Activated T-cell treated with anti-CD3 and anti-CD28 coated beads, Interleukin-2, amount 50 U/mL, for 24 hours (primary cell): ENCODE measurements around the gene FCER2.
A peak's percentile ranks its signal among the peaks of the same experiment; 100 is the strongest.

ENCODE experiments used
- DNase-seq: peaks from one replicate; pipeline ENCODE4 v3.0.0-alpha.2; 2020
- H3K27ac Mint-ChIP-seq: 2 replicates; pipeline ENCODE4 v1.8.0; 2020; ENCODE audit warnings: mild to moderate bottlenecking, mixed read lengths
- H3K27me3 Mint-ChIP-seq: 2 replicates; pipeline ENCODE4 v1.8.0; 2020; ENCODE audit warnings: mixed read lengths
- H3K36me3 Mint-ChIP-seq: 2 replicates; pipeline ENCODE4 v1.8.0; 2020; ENCODE audit warnings: low read depth, mixed read lengths
- H3K4me1 Mint-ChIP-seq: 2 replicates; pipeline ENCODE4 v1.8.0; 2020; ENCODE audit warnings: low read depth, mixed read lengths
- H3K4me3 Mint-ChIP-seq: 2 replicates; pipeline ENCODE4 v1.8.0; 2020; ENCODE audit warnings: mild to moderate bottlenecking, moderate library complexity, mixed read lengths
- H3K9me3 Mint-ChIP-seq: 2 replicates; pipeline ENCODE4 v1.8.0; 2020; ENCODE audit warnings: mixed read lengths

FCER2 gene

GRCh38 chr19:7699003-7699402, 2.9 kb downstream of the FCER2 start:
- H3K27me3 Mint-ChIP-seq = peaks cover 47% of the 10 kb centered on the region
- H3K27ac Mint-ChIP-seq = peak overlapping the region; percentile 85
- H3K36me3 Mint-ChIP-seq = no peaks in the 10 kb centered on the region
- no peaks in the 10 kb centered on the region for H3K9me3 Mint-ChIP-seq
- DNase-seq = no peak
- H3K4me3 Mint-ChIP-seq = peak overlapping the region; percentile 55
- H3K4me1 Mint-ChIP-seq = peaks cover 31% of the 10 kb centered on the region

GRCh38 chr19:7698583-7698982, 3.3 kb downstream of the FCER2 start:
- peaks cover 47% of the 10 kb centered on the region for H3K27me3 Mint-ChIP-seq
- no peaks in the 10 kb centered on the region for H3K36me3 Mint-ChIP-seq
- H3K9me3 Mint-ChIP-seq = no peaks in the 10 kb centered on the region

DNA sequence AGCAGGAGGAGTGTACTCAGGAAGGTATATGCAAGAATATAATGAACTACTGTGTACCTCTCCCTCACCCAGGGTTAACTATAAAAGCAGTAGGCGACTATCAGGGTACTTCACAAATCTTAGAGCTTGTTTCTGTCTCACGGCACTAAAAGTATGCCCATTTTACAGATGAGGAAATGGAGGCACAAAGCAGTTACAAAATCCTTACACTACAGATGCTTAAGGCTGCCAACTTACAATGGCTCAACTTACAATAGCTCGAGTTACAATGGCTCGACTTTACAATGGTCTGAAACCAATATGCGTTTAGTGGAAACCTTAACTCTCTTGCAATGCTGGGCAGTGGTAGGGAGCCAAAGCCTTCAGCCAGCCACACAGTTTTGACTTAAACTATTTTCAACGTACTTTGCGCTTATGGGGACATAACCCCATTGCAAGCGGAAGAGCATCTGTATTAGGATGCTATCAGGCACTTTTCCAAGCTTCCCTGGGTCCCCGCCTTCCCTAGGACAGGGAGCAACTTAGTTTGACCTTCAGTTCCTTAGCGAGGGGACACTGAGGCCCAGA, 4.1 kb downstream of the FCER2 start:
- no peak overlapping the region for H3K4me3 Mint-ChIP-seq
- DNase-seq = no peak
- no peaks in the 10 kb centered on the region for H3K9me3 Mint-ChIP-seq
- H3K27me3 Mint-ChIP-seq = peaks cover 47% of the 10 kb centered on the region
- H3K27ac Mint-ChIP-seq = no peak overlapping the region
- H3K36me3 Mint-ChIP-seq = no peaks in the 10 kb centered on the region
- H3K4me1 Mint-ChIP-seq = peaks cover 25% of the 10 kb centered on the region

More at GRCh38 chr19:7698583-7698982, 3.3 kb downstream of the FCER2 start:
- H3K27ac Mint-ChIP-seq = no peak overlapping the region
- peak overlapping the region; percentile 55 for H3K4me3 Mint-ChIP-seq
- DNase-seq = no peak
- H3K4me1 Mint-ChIP-seq = peaks cover 28% of the 10 kb centered on the region

DNA sequence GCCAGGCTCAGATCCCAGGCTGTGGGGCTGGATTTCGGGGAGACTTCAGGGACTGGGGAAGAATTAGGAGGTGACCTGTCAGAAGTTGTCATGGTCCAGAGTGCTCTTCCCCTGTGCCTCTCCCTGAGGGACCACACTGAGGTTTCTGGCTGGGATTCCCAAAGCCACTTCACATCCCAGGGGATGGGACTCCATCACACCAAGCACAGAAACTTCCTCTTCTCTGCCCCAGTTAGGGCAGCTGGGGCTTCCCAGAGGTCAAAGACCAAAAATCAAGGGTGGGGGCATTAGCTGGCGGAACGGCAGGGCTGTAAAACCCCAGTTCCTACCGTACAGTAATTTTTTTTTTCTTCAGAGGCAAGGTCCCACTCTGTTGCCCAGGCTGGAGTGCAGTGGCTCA, 7.4 kb downstream of the FCER2 start:
- Mint-ChIP-seq H3K4me1 (peaks cover 14% of the 10 kb centered on the region), H3K27me3 (peaks cover 45% of the 10 kb centered on the region), H3K27ac (no peak overlapping the region), H3K36me3 (no peaks in the 10 kb centered on the region), H3K9me3 (no peaks in the 10 kb centered on the region), H3K4me3 (no peak overlapping the region)
- no peak for DNase-seq

DNA sequence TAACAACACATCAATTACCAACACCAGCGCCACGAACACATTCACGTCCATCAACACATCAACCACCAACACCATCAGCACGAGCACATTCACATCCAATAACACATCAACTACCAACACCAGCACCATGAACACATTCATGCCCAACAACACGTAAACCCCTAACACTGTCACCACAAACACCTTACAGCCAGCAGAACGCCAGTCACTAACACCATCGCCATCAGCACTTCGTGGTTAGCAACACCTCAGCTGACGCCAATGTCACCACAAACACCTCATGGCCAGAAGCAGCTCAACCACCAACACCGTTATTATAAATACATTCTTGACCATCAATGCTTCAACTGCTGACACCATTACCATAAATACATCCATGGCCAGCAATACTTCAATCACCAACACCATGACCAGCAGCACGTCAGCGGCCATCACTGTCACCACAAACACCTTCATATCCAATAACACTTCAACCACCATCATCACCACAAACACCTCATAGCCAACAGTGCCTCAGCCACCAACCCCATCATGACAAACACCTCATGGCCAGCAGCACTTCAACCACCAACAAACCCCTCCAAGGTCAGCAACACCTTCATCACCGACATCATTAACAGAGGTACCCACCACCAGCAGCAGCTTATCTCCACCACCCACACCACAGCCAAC, 9.4 kb downstream of the FCER2 start:
- no peak for DNase-seq
- Mint-ChIP-seq H3K27me3 (peaks cover 27% of the 10 kb centered on the region), H3K4me3 (no peak overlapping the region), H3K36me3 (no peaks in the 10 kb centered on the region), H3K4me1 (no peaks in the 10 kb centered on the region), H3K27ac (no peak overlapping the region), H3K9me3 (no peaks in the 10 kb centered on the region)

DNA sequence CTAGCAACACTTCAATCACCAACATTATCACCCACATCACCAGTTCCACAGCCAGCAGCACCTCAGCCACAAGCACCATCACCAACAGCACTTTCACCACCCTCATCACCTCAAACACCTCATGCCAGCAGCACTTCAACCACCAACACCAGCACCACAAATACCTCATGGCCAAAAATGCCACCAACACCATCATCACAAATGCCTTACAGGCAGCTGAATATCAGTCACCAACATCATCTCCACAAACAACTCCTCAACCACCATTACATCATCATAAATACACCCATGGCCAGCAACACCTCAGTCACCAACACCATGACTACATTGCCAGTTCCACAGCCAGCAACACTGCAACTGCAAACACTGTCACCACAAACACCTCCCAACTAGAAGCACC, 10.4 kb downstream of the FCER2 start:
- Mint-ChIP-seq H3K4me3 (no peak overlapping the region), H3K4me1 (no peaks in the 10 kb centered on the region), H3K36me3 (no peaks in the 10 kb centered on the region), H3K27ac (no peak overlapping the region), H3K9me3 (no peaks in the 10 kb centered on the region), H3K27me3 (peaks cover 16% of the 10 kb centered on the region)
- no peak for DNase-seq

GRCh38 chr19:7690779-7691258, 11.1 kb downstream of the FCER2 start:
- peaks cover 14% of the 10 kb centered on the region for H3K27me3 Mint-ChIP-seq
- H3K4me1 Mint-ChIP-seq = peaks cover 2% of the 10 kb centered on the region
- no peak for DNase-seq
- H3K27ac Mint-ChIP-seq = no peak overlapping the region
- no peaks in the 10 kb centered on the region for H3K9me3 Mint-ChIP-seq
- H3K36me3 Mint-ChIP-seq = no peaks in the 10 kb centered on the region
- no peak overlapping the region for H3K4me3 Mint-ChIP-seq

- Mint-ChIP-seq H3K27ac (no peak overlapping the region), H3K4me3 (no peak overlapping the region), H3K4me1 (peaks cover 2% of the 10 kb centered on the region), H3K27me3 (peaks cover 6% of the 10 kb centered on the region), H3K9me3 (no peaks in the 10 kb centered on the region), H3K36me3 (peaks cover 3% of the 10 kb centered on the region)
- DNase-seq = no peak
Measured at GRCh38 chr19:7689165-7689564, 12.8 kb downstream of the FCER2 start.

DNA sequence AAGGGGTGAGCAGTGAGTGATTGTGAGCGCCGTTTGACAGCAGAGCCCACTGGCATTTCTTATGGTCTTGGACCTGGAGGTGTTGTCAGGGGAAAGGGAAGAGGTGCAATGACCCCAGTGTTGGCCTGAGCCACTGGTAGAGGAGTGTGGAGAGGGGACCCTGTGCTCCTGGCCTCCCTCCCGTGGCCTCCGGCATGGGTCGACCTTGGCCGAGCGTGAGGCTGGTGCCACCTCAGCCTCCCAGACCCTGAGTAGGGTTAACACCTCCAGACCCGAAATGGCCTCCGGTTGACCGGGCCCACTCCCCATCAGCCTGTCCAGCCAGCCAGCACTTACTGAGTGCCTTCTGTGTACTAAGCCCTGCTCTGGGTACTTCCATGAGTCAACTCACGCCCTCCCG, 14.8 kb downstream of the FCER2 start:
- peaks cover 9% of the 10 kb centered on the region for H3K4me1 Mint-ChIP-seq
- H3K36me3 Mint-ChIP-seq = peaks cover 20% of the 10 kb centered on the region
- peaks cover 4% of the 10 kb centered on the region for H3K27me3 Mint-ChIP-seq
- no peak overlapping the region for H3K4me3 Mint-ChIP-seq
- no peak for DNase-seq
- no peak overlapping the region for H3K27ac Mint-ChIP-seq
- H3K9me3 Mint-ChIP-seq = no peaks in the 10 kb centered on the region

DNA sequence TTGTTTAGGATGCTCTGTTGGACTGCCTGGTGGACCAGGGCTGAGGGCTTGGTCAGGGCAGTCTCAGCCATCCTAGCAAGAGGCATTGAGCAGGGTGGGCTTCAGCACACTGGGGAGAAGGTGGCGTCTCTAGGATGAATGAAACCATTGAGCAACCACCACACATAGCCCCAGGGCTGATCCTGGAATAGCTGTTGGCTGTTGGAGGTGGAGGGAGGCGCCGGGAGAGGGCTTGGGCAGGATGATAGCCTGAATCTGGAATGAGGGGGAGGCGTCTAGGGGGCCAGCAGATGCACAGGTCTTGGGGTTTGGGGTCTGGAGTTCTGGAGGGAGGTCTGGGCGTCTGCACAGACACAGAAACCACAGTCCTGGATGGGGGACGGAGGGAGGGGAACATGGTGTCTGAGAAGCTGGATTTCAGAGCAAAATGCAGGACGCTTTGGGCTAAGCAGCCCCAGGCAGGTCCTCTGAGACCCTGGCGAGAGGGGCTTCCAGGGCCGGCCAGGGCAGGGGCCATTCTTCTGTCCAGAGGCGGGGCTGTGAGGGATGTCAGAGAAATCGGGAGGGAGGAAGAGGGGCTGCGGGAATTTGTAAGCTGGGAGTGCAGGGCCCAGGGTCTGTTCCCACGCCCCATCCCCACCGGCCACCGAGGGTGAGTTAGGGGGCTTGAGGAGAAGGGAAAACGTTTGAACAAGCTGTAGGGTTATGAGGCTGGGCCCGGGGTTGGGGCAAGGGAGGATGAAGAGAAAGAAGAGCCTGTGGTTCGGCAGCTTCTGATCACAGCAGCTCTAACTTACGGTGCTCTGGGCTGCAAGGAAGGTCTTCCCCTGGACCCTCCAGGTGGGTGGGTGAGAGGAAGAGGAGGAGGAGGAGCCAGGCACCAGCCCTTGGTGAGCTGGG, 16.1 kb downstream of the FCER2 start:
- Mint-ChIP-seq H3K9me3 (no peaks in the 10 kb centered on the region), H3K27ac (no peak overlapping the region), H3K4me3 (no peak overlapping the region), H3K4me1 (peaks cover 19% of the 10 kb centered on the region), H3K27me3 (peaks cover 4% of the 10 kb centered on the region), H3K36me3 (peaks cover 28% of the 10 kb centered on the region)
- DNase-seq = no peak

- Mint-ChIP-seq H3K4me1 (peaks cover 47% of the 10 kb centered on the region), H3K9me3 (no peaks in the 10 kb centered on the region), H3K27me3 (peaks cover 15% of the 10 kb centered on the region), H3K36me3 (peaks cover 28% of the 10 kb centered on the region), H3K4me3 (peak overlapping the region; percentile 89), H3K27ac (no peak overlapping the region)
- DNase-seq = no peak
Measured at GRCh38 chr19:7682175-7682855, 19.6 kb downstream of the FCER2 start.

GRCh38 chr19:7681340-7682174, 20.4 kb downstream of the FCER2 start:
- DNase-seq = peak; percentile 84
- peaks cover 22% of the 10 kb centered on the region for H3K27me3 Mint-ChIP-seq
- H3K4me1 Mint-ChIP-seq = peaks cover 53% of the 10 kb centered on the region
- H3K4me3 Mint-ChIP-seq = peak overlapping the region; percentile 89
- peaks cover 28% of the 10 kb centered on the region for H3K36me3 Mint-ChIP-seq
- no peaks in the 10 kb centered on the region for H3K9me3 Mint-ChIP-seq
- H3K27ac Mint-ChIP-seq = peak overlapping the region; percentile 96

DNA sequence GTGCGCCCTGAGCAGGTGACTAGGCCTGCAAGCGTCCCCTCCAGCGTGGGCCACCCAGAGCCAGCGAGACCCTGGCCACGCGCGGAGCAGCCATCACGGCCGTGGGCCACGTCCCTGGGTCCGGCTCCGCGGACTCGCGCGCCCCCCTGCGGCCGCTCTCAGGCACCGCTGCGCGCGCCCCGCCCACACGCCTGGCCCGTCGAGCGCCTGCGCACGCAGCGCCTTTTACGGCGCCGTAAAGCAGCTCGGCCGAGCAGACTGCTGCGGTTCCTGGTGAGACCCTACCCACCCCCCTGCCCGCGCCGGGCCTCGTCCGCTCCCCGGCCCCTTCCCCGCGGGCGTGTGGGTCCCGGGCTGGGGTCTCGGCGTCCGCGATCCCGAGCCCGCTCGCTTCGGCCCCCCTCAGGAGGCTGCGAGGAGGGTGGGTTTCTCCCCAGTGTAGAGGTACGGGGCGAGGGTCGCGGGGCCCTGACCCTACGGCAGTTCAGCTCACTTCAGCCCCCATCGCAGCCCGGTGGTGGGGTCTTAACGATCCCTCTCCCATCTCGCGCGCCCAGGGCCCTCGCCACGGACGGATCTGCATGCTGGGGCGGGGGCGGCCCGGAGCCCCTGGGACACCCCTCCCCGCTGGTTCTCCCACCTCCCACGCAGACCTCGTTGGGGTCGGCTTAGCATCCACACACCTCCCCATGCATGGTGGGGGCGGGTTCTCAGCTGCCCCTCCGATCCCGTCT, 21.2 kb downstream of the FCER2 start, which contains the start of gene TRAPPC5:
TRAPPC5 (plus strand) TSS at position 228 of the 734 bp plus-strand sequence. CDS start 1,421 bp downstream, outside the sequence.
- peak; percentile 94 for DNase-seq
- H3K36me3 Mint-ChIP-seq = peaks cover 28% of the 10 kb centered on the region
- peak within 1 kb of the TSS; percentile 89 for H3K4me3 Mint-ChIP-seq
- H3K4me1 Mint-ChIP-seq = peaks cover 58% of the 10 kb centered on the region
- peak within 1 kb of the TSS; percentile 96 for H3K27ac Mint-ChIP-seq
- H3K27me3 Mint-ChIP-seq = peaks cover 29% of the 10 kb centered on the region
- H3K9me3 Mint-ChIP-seq = no peaks in the 10 kb centered on the region
